PFSK-1 (cell line): ENCODE measurements around the gene TMEM254.

Experiments
- FOXP2 ChIP-seq: optimal IDR thresholded peaks from 2 replicates; pipeline ENCODE3; 2011; ENCODE audit warnings: borderline replicate concordance, control low read depth, inconsistent platforms; ENCODE audit not compliant: insufficient read depth; ENCODE audit errors: extremely low read length, extremely low read depth
- POLR2AphosphoS5 ChIP-seq: IDR thresholded peaks from 2 replicates; pipeline ENCODE4 v1.6.1; 2012; ENCODE audit warnings: low read depth, mild to moderate bottlenecking, control low read depth, low read length, moderate library complexity
- REST ChIP-seq, 2 experiments: IDR thresholded peaks; 2 replicates each; pipeline versions ENCODE4 v1.6.1 to v1.8.0; 2011 to 2012; ENCODE audit warnings: low read depth in 2 of 2, low read length in 2 of 2, control low read depth in 1 of 2, inconsistent platforms in 1 of 2, mild to moderate bottlenecking in 1 of 2, moderate library complexity in 1 of 2; ENCODE audit not compliant: insufficient read depth in 1 of 2
- SIN3A ChIP-seq: IDR thresholded peaks from 2 replicates; pipeline ENCODE4 v1.6.1; 2012; ENCODE audit warnings: mild to moderate bottlenecking, low read length, moderate library complexity, borderline replicate concordance; ENCODE audit not compliant: insufficient read depth
- TAF1 ChIP-seq: IDR thresholded peaks from 2 replicates; pipeline ENCODE4 v1.6.1; 2012; ENCODE audit warnings: low read length, control low read depth, borderline replicate concordance; ENCODE audit not compliant: insufficient read depth

DNA sequence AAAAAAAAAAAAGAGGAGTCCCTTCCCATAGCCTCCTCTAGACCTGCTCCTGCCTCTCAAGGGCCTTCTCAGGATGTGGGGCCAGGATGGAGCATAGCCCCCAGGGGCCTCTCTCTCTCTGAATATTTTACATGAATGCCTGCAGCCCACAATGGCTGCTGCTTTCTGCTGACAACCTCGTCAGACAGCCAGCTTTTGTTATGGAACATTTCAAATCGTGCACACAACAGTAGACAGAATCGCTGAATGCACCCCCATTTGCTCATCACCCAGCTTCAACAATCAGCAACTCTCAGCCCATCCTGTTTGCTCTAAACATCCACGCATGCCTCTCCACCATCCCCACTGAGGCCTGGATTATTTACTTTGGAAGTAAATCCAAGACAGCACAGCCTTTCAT lies 59.5 kb downstream of the TMEM254 start:
- TF ChIP-seq TAF1: no peak
- TF ChIP-seq FOXP2: no peak
- no peak for TF ChIP-seq POLR2AphosphoS5
- TF ChIP-seq REST (IDR thresholded peaks at IDR 0.05; ENCODE audit: insufficient read depth in 1 of 2, low read depth in 2 of 2, low read length in 2 of 2): no peak
- TF ChIP-seq SIN3A: no peak
